ENCODE results near the gene FTCDNL1.

DNA sequence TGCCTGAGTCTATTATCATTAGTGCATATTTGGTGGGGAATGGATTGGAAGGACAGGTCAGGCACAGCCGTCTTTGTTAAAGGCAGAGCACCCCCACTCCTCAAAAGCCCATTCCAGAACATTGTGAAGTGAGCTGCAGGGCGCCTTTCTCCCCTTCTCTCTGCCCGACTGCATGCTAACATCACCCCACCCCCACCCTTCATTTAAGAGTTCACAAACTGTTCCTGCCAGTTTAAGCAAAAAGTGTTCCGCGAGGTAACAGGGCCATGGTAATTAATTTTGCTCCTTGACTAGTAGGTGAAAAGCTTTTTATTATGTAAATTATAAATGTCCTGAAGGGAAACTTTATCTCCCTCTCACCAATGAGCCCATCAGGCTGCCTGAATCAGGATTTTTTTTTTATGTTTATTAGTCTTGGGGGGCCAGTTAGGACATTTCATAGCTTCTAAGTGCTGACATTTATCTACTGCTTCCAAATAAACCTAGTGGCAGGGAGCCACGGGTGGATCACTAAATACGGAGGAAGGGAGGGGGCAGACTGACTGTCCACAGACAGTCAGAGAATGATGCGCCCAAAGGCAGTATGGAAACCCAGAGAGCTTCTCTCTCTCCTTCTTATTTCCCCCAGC lies 99.4 kb downstream of the FTCDNL1 start:
- TF ChIP-seq, protein P1, sequence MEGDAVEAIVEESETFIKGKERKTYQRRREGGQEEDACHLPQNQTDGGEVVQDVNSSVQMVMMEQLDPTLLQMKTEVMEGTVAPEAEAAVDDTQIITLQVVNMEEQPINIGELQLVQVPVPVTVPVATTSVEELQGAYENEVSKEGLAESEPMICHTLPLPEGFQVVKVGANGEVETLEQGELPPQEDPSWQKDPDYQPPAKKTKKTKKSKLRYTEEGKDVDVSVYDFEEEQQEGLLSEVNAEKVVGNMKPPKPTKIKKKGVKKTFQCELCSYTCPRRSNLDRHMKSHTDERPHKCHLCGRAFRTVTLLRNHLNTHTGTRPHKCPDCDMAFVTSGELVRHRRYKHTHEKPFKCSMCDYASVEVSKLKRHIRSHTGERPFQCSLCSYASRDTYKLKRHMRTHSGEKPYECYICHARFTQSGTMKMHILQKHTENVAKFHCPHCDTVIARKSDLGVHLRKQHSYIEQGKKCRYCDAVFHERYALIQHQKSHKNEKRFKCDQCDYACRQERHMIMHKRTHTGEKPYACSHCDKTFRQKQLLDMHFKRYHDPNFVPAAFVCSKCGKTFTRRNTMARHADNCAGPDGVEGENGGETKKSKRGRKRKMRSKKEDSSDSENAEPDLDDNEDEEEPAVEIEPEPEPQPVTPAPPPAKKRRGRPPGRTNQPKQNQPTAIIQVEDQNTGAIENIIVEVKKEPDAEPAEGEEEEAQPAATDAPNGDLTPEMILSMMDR (IDR thresholded peaks at IDR 0.05; ENCODE audit: poor library complexity): no peak
- no peak for TF ChIP-seq EZH2 (IDR thresholded peaks at IDR 0.05; ENCODE audit: borderline replicate concordance)

Measured in hepatocyte (in vitro differentiated cells).